HL-60 (cell line): ENCODE measurements around the gene MGST2.

Experiments
- GABPA ChIP-seq: IDR thresholded peaks from 2 replicates; pipeline ENCODE4 v1.6.1; 2012; ENCODE audit warnings: low read depth
- TF ChIP-seq, protein P1 (sequence below): IDR thresholded peaks from one replicate; pipeline ENCODE4 v1.5.1; 2011; ENCODE audit warnings: low read length, control low read depth, inconsistent platforms; ENCODE audit not compliant: insufficient read depth
- TF ChIP-seq, protein P2 (sequence below): IDR thresholded peaks from 2 replicates; pipeline ENCODE4 v1.6.1; 2012; ENCODE audit warnings: low read depth; ENCODE audit not compliant: insufficient replicate concordance

DNA sequence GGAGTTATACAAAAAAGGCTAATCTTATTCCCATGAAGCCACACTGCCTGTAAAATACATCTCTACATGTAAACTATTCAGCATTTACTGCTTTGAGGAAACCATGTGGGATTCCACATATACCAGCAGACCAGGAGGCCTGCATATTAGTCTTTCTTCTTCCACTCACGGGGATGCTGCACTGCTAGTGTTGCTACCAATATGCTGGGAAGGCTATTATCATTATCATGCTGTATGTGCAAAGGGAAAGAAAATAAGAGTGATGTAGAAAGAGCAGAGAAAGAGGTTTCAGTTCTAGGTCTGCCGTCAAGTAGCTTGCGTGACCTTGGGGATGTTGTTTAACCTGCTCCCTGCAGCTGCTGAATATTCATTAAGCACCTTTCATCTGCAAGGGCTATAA lies 61.0 kb downstream of the MGST2 start:
- TF ChIP-seq, protein P1, sequence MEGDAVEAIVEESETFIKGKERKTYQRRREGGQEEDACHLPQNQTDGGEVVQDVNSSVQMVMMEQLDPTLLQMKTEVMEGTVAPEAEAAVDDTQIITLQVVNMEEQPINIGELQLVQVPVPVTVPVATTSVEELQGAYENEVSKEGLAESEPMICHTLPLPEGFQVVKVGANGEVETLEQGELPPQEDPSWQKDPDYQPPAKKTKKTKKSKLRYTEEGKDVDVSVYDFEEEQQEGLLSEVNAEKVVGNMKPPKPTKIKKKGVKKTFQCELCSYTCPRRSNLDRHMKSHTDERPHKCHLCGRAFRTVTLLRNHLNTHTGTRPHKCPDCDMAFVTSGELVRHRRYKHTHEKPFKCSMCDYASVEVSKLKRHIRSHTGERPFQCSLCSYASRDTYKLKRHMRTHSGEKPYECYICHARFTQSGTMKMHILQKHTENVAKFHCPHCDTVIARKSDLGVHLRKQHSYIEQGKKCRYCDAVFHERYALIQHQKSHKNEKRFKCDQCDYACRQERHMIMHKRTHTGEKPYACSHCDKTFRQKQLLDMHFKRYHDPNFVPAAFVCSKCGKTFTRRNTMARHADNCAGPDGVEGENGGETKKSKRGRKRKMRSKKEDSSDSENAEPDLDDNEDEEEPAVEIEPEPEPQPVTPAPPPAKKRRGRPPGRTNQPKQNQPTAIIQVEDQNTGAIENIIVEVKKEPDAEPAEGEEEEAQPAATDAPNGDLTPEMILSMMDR = no peak
- no peak for TF ChIP-seq GABPA
- TF ChIP-seq, protein P2, sequence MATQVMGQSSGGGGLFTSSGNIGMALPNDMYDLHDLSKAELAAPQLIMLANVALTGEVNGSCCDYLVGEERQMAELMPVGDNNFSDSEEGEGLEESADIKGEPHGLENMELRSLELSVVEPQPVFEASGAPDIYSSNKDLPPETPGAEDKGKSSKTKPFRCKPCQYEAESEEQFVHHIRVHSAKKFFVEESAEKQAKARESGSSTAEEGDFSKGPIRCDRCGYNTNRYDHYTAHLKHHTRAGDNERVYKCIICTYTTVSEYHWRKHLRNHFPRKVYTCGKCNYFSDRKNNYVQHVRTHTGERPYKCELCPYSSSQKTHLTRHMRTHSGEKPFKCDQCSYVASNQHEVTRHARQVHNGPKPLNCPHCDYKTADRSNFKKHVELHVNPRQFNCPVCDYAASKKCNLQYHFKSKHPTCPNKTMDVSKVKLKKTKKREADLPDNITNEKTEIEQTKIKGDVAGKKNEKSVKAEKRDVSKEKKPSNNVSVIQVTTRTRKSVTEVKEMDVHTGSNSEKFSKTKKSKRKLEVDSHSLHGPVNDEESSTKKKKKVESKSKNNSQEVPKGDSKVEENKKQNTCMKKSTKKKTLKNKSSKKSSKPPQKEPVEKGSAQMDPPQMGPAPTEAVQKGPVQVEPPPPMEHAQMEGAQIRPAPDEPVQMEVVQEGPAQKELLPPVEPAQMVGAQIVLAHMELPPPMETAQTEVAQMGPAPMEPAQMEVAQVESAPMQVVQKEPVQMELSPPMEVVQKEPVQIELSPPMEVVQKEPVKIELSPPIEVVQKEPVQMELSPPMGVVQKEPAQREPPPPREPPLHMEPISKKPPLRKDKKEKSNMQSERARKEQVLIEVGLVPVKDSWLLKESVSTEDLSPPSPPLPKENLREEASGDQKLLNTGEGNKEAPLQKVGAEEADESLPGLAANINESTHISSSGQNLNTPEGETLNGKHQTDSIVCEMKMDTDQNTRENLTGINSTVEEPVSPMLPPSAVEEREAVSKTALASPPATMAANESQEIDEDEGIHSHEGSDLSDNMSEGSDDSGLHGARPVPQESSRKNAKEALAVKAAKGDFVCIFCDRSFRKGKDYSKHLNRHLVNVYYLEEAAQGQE = no peak
